AG09319 (cell line): ENCODE results near the gene SERTAD2.

ENCODE experiments used
- DNase-seq: peaks from one replicate; pipeline ENCODE4 v3.0.0-alpha.2; 2010; ENCODE audit warnings: low read depth; ENCODE audit errors: extremely low read depth
- TF ChIP-seq, protein P1 (sequence below): IDR thresholded peaks from 2 replicates; pipeline ENCODE4 v1.5.1; 2011; ENCODE audit warnings: low read depth, mild to moderate bottlenecking, inconsistent platforms, low read length, moderate library complexity

Gene SERTAD2

DNA sequence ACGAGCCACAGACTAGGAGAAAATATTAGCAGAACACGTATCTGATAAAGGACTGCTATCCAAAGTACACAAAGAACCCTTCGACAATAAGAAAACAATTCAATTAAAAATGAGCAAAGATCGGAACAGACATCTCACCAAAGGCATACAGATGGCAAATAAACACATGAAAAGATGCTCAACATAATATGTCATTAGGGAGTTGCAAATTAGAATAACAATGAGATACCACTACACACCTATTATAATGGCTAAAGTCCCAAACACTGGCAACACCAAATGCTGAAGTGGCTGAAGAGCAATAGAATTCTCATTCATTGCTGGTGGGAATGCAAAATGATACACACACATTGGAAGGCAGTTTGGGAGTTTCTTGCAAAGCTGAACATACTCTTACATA is 33.1 kb downstream of the SERTAD2 start:
- TF ChIP-seq, protein P1, sequence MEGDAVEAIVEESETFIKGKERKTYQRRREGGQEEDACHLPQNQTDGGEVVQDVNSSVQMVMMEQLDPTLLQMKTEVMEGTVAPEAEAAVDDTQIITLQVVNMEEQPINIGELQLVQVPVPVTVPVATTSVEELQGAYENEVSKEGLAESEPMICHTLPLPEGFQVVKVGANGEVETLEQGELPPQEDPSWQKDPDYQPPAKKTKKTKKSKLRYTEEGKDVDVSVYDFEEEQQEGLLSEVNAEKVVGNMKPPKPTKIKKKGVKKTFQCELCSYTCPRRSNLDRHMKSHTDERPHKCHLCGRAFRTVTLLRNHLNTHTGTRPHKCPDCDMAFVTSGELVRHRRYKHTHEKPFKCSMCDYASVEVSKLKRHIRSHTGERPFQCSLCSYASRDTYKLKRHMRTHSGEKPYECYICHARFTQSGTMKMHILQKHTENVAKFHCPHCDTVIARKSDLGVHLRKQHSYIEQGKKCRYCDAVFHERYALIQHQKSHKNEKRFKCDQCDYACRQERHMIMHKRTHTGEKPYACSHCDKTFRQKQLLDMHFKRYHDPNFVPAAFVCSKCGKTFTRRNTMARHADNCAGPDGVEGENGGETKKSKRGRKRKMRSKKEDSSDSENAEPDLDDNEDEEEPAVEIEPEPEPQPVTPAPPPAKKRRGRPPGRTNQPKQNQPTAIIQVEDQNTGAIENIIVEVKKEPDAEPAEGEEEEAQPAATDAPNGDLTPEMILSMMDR: no peak
- no peak for DNase-seq

DNA sequence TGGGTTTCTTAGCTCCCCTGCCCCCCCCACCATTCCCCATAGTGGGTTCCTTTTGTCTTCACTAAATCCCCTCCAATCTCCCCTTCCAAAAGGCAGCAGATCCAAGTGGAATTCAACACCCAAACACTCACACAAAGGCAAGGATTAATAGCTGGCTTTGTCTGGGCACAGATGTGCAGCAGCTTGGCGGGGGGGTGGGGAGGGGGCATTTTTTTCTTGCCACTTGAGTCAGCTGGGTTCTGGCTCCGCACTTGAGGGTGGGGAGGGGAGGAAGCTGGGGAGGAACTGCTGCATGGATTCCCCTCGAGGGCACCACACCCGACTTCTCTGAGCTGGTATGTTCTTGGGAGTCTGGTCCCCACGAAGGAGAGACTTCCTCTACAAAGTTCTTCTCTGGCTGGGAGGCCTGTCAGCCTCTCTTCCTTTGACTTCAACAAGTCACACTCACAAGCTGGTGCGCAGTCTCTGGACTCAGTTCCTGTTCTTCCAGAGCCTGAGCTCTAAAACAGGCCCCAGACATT is 36.0 kb downstream of the SERTAD2 start:
- no peak for DNase-seq
- TF ChIP-seq, protein P1: no peak

DNA sequence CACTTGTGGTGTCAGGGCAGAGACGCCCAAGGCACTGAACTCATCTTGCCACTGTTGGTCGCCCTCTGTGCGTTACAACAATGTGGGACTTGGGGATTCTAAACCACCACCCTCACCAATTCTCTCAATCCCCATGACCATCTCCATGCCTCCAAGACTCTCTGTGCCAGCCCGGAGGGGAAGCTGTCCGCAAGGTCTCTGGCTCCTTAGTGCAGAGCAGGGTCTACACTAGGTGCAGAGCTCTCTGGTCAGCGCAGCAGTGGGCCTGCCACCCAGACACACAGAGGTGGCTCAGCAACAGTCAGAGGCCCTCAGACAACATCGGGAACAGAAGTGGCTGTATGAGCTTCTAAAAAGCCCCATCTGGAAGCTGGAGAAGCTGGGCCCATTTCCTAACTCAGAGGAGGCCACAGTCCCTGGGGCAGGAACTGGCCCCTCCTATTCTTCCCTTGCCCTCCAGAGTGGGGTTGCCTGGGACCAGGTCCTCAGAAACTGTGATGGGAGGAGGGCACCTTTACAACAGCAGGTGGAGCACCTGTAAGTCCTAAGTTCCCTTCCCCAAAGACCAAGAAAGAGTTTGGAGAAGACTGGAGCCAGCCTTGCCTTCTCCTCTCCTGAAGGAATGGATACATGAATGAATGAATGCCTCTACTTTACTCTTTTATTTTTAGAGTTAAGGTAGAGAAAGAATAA is 37.7 kb downstream of the SERTAD2 start:
- DNase-seq: no peak
- TF ChIP-seq, protein P1: no peak

GRCh38 chr2:64615192-64615763 is 38.4 kb downstream of the SERTAD2 start:
- DNase-seq: no peak
- TF ChIP-seq, protein P1: no peak

DNA sequence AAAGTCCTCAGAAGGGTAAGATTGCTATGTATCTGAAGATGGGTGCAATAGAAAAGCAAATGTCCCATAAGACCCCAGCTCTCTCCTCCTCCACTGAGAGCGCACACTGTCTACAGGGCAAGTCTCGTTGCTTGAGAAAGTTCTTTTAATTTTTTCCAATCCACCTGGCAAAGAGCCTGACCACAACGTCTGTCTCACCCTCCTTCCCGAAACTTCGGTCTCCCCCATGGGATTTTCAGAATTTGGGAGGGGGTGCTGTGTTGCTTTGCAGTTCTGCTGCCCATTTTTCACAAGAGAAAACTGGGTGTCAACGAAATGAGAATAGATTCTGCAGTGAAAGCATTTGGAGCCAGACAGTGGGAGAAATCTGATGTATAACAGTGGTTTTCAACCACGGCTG is 40.4 kb downstream of the SERTAD2 start:
- TF ChIP-seq, protein P1: no peak
- no peak for DNase-seq

DNA sequence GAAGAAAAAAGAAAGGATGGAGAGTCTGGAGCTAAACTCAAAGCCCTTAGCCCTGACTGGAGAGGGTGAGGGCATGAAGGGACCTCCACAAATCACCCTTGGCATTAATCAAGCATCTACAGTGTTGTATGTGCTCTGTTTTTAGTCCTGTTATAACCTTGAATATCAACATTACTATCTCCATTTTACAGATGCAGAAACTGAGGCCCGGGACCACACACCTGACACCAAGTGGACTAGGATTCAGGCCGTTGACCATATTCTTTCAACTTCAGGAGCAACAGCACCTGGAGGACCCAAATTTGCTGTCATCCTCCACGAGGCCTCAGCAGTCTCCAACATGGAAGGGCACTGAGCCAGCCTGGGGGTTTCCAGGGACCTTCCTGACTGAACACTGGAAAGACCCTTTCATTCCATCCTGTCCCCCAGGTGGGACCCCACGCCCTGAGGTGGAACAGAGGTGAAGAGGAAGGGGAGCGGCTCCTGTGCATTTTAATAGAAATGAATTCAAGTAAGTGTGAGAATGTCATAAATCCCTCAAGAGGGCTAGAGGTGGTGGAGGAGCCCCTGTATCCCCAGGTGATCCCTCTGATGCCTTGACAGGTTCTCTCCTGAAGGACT is 41.0 kb downstream of the SERTAD2 start:
- no peak for DNase-seq
- TF ChIP-seq, protein P1: no peak

DNA sequence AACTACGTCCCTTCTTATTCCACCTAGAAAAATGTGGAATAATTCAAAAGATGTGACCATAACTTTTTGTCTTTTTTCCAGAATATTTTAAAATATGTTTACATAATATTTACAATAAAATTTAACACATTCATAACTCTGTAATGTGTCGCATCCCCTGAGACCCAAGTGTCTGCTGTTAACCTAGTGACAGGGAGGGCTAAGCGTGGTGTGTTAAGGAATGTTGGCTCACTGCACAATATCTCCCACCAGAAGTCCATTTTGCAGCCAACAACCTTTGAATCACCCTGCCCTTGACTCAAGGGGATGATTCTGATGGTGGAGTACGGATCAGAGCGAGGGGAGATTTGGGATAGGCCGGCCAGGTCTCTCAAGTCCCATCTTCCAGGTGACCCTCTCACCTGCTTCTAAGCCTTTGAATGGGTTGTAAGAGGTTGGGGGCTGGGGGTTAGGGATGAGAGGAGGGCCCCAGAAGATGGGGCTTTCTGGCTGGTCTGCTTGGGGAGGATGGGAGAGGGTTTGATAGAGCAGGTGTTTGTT is 43.3 kb downstream of the SERTAD2 start:
- DNase-seq: no peak
- TF ChIP-seq, protein P1: no peak
